ENCODE data around the gene YWHAG. TPM values are rescaled to one million over a fixed set of nuclear protein-coding genes. Genes with fewer than 3 reads are reported as not detected.
A peak's percentile ranks its signal among the peaks of the same experiment; 100 is the strongest.

Gene YWHAG
- total and polyA plus RNA-seq, 8 donors = 15.7 to 55.7 (median 33.9) TPM

DNA sequence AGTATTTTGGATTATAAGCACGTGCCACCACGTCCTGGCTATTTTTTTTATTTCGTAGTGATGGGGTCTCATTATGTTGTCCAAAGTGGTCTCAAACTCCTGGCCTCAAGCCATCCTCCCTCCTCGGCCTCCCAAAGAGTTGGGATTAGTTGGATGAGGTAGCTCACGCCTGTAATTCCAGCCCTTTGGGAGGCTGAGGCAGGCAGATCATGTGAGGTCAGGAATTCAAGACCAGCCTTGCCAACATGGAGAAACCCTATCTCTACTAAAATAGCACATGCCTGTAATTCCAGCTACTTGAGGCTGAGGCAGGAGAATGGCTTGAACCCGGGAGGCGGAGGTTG, 21.8 kb upstream of the YWHAG start:
- H3K27me3 ChIP-seq = no peaks in the 10 kb centered on the region
- H3K4me3 ChIP-seq = peak overlapping the region in 2 of 4 donors; percentile 29 to 49
- no peaks in the 10 kb centered on the region for H3K9me3 ChIP-seq
- intact Hi-C loops (cut with DNase I) = no loop called here
- H3K36me3 ChIP-seq = no peaks in the 10 kb centered on the region
- DNase-seq (no peak), ATAC-seq (no peak), FAIRE-seq (no peak)
- H3K27ac ChIP-seq = peak overlapping the region; percentile 73 to 92 (median 81)
- TF ChIP-seq CTCF (IDR thresholded peaks at IDR 0.05) = no peak
- H3K4me1 ChIP-seq = no peaks in the 10 kb centered on the region
- WGBS, 2 donors = 71 to 73% methylated on average over 7 of the region's 7 CpGs

DNA sequence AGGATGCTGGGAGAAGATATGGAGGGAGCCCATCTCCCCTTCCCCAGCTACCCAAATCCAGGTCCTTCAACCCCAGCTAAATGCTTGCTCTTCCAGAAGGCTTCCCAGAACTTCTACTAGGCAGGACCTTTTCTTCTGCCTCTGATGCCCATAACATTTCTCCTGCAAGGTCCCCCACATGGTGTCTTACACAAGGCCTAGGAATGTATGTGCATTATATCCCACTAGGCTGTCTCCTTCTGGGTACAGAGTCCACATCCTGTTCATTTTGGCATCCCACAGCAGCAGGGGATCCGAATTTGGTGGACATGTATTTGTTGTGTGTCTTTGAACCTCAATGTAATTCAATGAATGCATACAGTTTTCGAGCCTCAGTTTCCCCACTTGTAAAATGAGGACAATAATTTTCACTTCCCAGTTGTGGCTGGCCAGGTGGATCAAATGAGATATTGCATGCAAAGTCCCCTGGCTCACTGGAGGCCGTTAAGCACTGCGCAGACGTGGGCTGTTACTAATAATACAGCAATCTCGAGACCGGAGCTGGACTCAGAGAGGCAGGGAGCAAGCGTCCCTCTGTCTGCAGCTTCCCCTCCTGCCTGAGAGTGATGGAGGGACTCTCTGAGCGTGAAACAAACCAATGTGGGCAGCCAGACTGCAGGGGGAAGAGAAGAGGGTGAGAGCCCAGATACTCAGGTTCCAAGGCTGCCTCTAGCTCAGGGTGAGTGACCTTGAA, 18.6 kb upstream of the YWHAG start:
- Histone ChIP-seq H3K27me3 (no peaks in the 10 kb centered on the region), H3K4me1 (no peaks in the 10 kb centered on the region)
- intact Hi-C loops (cut with DNase I) = no loop called here

GRCh38 chr7:76375251-76375650, 16.5 kb upstream of the YWHAG start:
- no peak for TF ChIP-seq CTCF (IDR thresholded peaks at IDR 0.05)
- FAIRE-seq (no peak), ATAC-seq (no peak), DNase-seq (peak in 1 of 6 donors; percentile 27)
- H3K27ac ChIP-seq = no peak overlapping the region
- no peaks in the 10 kb centered on the region for H3K27me3 ChIP-seq
- no peaks in the 10 kb centered on the region for H3K36me3 ChIP-seq
- no peaks in the 10 kb centered on the region for H3K4me1 ChIP-seq
- WGBS, 2 donors = 89 to 93% methylated on average over 9 of the region's 9 CpGs
- no peaks in the 10 kb centered on the region for H3K9me3 ChIP-seq
- no peak overlapping the region for H3K4me3 ChIP-seq
- intact Hi-C loops (cut with DNase I) = no loop called here

More for the DNA sequence above, 18.6 kb upstream of the YWHAG start:
- Histone ChIP-seq H3K36me3 (no peaks in the 10 kb centered on the region), H3K27ac (no peak overlapping the region), H3K4me3 (no peak overlapping the region), H3K9me3 (no peaks in the 10 kb centered on the region)
- 60 to 64% methylated on average over 9 of the region's 9 CpGs for WGBS, 2 donors
- no peak for TF ChIP-seq CTCF (IDR thresholded peaks at IDR 0.05)
- FAIRE-seq (no peak), DNase-seq (peak in 1 of 6 donors; percentile 17), ATAC-seq (no peak)

GRCh38 chr7:76372984-76373833, 14.4 kb upstream of the YWHAG start:
- ATAC-seq = peak in 3 of 4 donors; percentile 44 to 71 (median 60)
- no peak overlapping the region for H3K27ac ChIP-seq

More at GRCh38 chr7:76372984-76373833, 14.4 kb upstream of the YWHAG start:
- Histone ChIP-seq H3K4me1 (no peaks in the 10 kb centered on the region), H3K36me3 (no peaks in the 10 kb centered on the region), H3K9me3 (no peaks in the 10 kb centered on the region), H3K4me3 (no peak overlapping the region), H3K27me3 (no peaks in the 10 kb centered on the region)
- 75 to 79% methylated on average over 9 of the region's 9 CpGs for WGBS, 2 donors
- intact Hi-C loops (cut with DNase I) = no loop called here
- DNase-seq (peak in 1 of 6 donors; percentile 30), FAIRE-seq (no peak)
- TF ChIP-seq CTCF (IDR thresholded peaks at IDR 0.05) = no peak

All from pancreas (tissue), 10 donors.